HCT116 (cell line): ENCODE results near the gene CHST4. TPM values are rescaled to one million over a fixed set of nuclear protein-coding genes. Genes with fewer than 3 reads are reported as not detected.

Experiments
- ATAC-seq: fragments of 200-7000 bp; cut with Tn5 transposase; 2 replicates; pipeline ENCODE4 v1.9.1; 2020; ENCODE audit warnings: mild to moderate bottlenecking, moderate library complexity
- BruUV-seq: library from RNA; stranded (reverse); fragments of 400-500 nt; replicated peaks from 2 replicates; lab custom pipeline; 2021; lab: Mats Ljungman, UMichigan
- CTCF ChIA-PET: fragments of 300-600 bp; sonication (Branson Sonifier 250); formaldehyde crosslinking; loops from one replicate; lab custom pipeline; 2021; ENCODE audit warnings: antibody characterized with exemption; lab: Charles Lee
- POLR2A ChIA-PET: fragments of 300-600, 350-600 bp; sonication (Branson Sonifier 250); formaldehyde crosslinking; loops from one replicate; lab custom pipeline; 2021; ENCODE audit warnings: antibody characterized with exemption; lab: Charles Lee
- RAD21 ChIA-PET, 2 experiments: fragments of 300-600 bp; sonication (Branson Sonifier 250); formaldehyde crosslinking; loops; one replicate each; lab custom pipeline; 2023; ENCODE audit warnings: low total read pairs in 2 of 2; ENCODE audit not compliant: uncharacterized antibody in 2 of 2, unreplicated experiment in 2 of 2, low non-redundant PET in 1 of 2; lab: Charles Lee
- DNase-seq: peaks from one replicate; pipeline ENCODE4 v3.0.0-alpha.2; 2010; ENCODE audit warnings: low read depth, low spot score
- H2AFZ ChIP-seq: fragments of 200-600 bp; shearing (Covaris generic), sonication (generic); 2 replicates; pipeline ENCODE4 v1.6.1; 2017; ENCODE audit warnings: low read depth, mixed run types, mixed read lengths, antibody characterized with exemption, low read length; ENCODE audit not compliant: poor library complexity, severe bottlenecking
- H3K27ac ChIP-seq: 2 replicates; pipeline ENCODE4 v1.5.1; 2012; ENCODE audit warnings: low read depth, low read length
- H3K27me3 ChIP-seq: fragments of 200-600 bp; sonication (generic); 2 replicates; pipeline ENCODE4 v1.6.1; 2016; ENCODE audit warnings: mixed run types, low read length, mixed read lengths; ENCODE audit not compliant: insufficient read depth
- H3K36me3 ChIP-seq, 2 experiments: fragments of 200-500 bp in 1 of 2; fragments of 200-600 bp in 1 of 2; sonication (Bioruptor generic) in 1 of 2; sonication (generic) in 1 of 2; 2 replicates each; pipeline versions ENCODE4 v1.5.1 to v1.6.1; 2014 to 2016; ENCODE audit warnings: low read length in 2 of 2, inconsistent platforms in 1 of 2, mixed read lengths in 1 of 2, mixed run types in 1 of 2; ENCODE audit not compliant: insufficient read depth in 2 of 2, control insufficient read depth in 1 of 2
- H3K4me1 ChIP-seq, 2 experiments: fragments of 200-600 bp in 1 of 2; sonication (generic) in 1 of 2; 2 replicates each; pipeline versions ENCODE4 v1.5.1 to v1.6.1; 2012 to 2017; ENCODE audit warnings: low read length in 2 of 2, inconsistent platforms in 1 of 2, mild to moderate bottlenecking in 1 of 2, mixed read lengths in 1 of 2, mixed run types in 1 of 2, moderate library complexity in 1 of 2; ENCODE audit not compliant: insufficient read depth in 2 of 2, control insufficient read depth in 1 of 2
- H3K4me2 ChIP-seq: fragments of 200-600 bp; sonication (generic); 2 replicates; pipeline ENCODE4 v1.6.1; 2017; ENCODE audit warnings: mixed run types, low read length, mixed read lengths
- H3K4me3 ChIP-seq, 2 experiments: fragments of 200-600 bp in 1 of 2; sonication (generic) in 1 of 2; replicated peaks in 1 of 2; 2 replicates each; pipeline ENCODE4 v1.5.1; 2011 to 2016; ENCODE audit warnings: low read length in 2 of 2, control low read depth in 1 of 2, low read depth in 1 of 2, mild to moderate bottlenecking in 1 of 2, mixed read lengths in 1 of 2, mixed run types in 1 of 2
- H3K79me2 ChIP-seq: fragments of 200-600 bp; sonication (generic); 2 replicates; pipeline ENCODE4 v1.6.1; 2017; ENCODE audit warnings: mild to moderate bottlenecking, mixed run types, low read length, moderate library complexity, mixed read lengths; ENCODE audit not compliant: insufficient read depth
- H3K9ac ChIP-seq: fragments of 200-600 bp; sonication (generic); 2 replicates; pipeline ENCODE4 v1.6.1; 2016; ENCODE audit warnings: low read length, mixed read lengths
- H3K9me2 ChIP-seq: fragments of 200-600 bp; sonication (generic), shearing (Covaris generic); 2 replicates; pipeline ENCODE4 v1.6.1; 2017; ENCODE audit warnings: mixed run types, mild to moderate bottlenecking, moderate library complexity; ENCODE audit not compliant: insufficient read depth
- H3K9me3 ChIP-seq, 2 experiments: fragments of 200-500 bp in 1 of 2; fragments of 200-600 bp in 1 of 2; sonication (Bioruptor generic) in 1 of 2; sonication (generic) in 1 of 2; 2 replicates each; pipeline ENCODE4 v1.6.1; 2014 to 2017; ENCODE audit warnings: low read length in 2 of 2, mixed read lengths in 2 of 2, inconsistent platforms in 1 of 2, low read depth in 1 of 2, mild to moderate bottlenecking in 1 of 2, mixed run types in 1 of 2, moderate library complexity in 1 of 2; ENCODE audit not compliant: control insufficient read depth in 1 of 2, insufficient read depth in 1 of 2
- H4K20me1 ChIP-seq: fragments of 200-600 bp; sonication (generic), shearing (Covaris generic); 2 replicates; pipeline ENCODE4 v1.6.1; 2017; ENCODE audit warnings: mixed run types, mild to moderate bottlenecking, moderate library complexity; ENCODE audit not compliant: insufficient read depth
- CBX3 ChIP-seq: IDR thresholded peaks from 2 replicates; pipeline ENCODE4 v1.6.1; 2012; ENCODE audit warnings: low read depth
- CEBPB ChIP-seq: IDR thresholded peaks from 2 replicates; pipeline ENCODE4 v1.6.1; 2012; ENCODE audit warnings: low read depth
- EGR1 ChIP-seq: IDR thresholded peaks from 2 replicates; pipeline ENCODE4 v1.6.1; 2012; ENCODE audit warnings: low read depth
- ELF1 ChIP-seq: IDR thresholded peaks from 2 replicates; pipeline ENCODE4 v1.6.1; 2012; ENCODE audit warnings: low read depth, borderline replicate concordance
- EZH2 ChIP-seq: fragments of 200-600 bp; sonication (generic); IDR thresholded peaks from 2 replicates; pipeline ENCODE4 v1.6.1; 2017; ENCODE audit warnings: antibody characterized with exemption, mixed run types
- EZH2phosphoT487 ChIP-seq: fragments of 200-600 bp; IDR thresholded peaks from 2 replicates; pipeline ENCODE4 v1.6.1; 2018; ENCODE audit warnings: antibody characterized with exemption, borderline replicate concordance
- FOSL1 ChIP-seq: IDR thresholded peaks from 2 replicates; pipeline ENCODE4 v1.6.1; 2012; ENCODE audit warnings: low read depth
- JUND ChIP-seq: IDR thresholded peaks from 2 replicates; pipeline ENCODE4 v1.6.1; 2012
- POLR2AphosphoS5 ChIP-seq: IDR thresholded peaks from 2 replicates; pipeline ENCODE4 v1.6.1; 2011; ENCODE audit warnings: mild to moderate bottlenecking, low read depth, low read length, moderate library complexity
- SIN3A ChIP-seq: IDR thresholded peaks from 2 replicates; pipeline ENCODE4 v1.6.1; 2012; ENCODE audit warnings: low read depth
- SP1 ChIP-seq: IDR thresholded peaks from 2 replicates; pipeline ENCODE4 v1.6.1; 2012; ENCODE audit warnings: low read depth
- SRF ChIP-seq: IDR thresholded peaks from 2 replicates; pipeline ENCODE4 v1.6.1; 2012; ENCODE audit warnings: low read depth
- TCF7L2 ChIP-seq: IDR thresholded peaks from 2 replicates; pipeline ENCODE4 v1.7.0; 2011; ENCODE audit warnings: borderline replicate concordance, inconsistent platforms; ENCODE audit not compliant: insufficient read depth, insufficient read length; ENCODE audit errors: extremely low read depth
- YY1 ChIP-seq: IDR thresholded peaks from 2 replicates; pipeline ENCODE4 v1.6.1; 2011; ENCODE audit warnings: low read length, low read depth, moderate library complexity, mild to moderate bottlenecking; ENCODE audit not compliant: insufficient replicate concordance; ENCODE audit errors: extremely low read depth
- ZFX ChIP-seq: fragments of 450-650 bp; IDR thresholded peaks from 2 replicates; pipeline ENCODE4 v1.6.1; 2017
- ZNF274 ChIP-seq: fragments of 200-500 bp; sonication (Bioruptor generic); IDR thresholded peaks from 2 replicates; pipeline ENCODE4 v1.6.1; 2014; ENCODE audit warnings: mild to moderate bottlenecking, low read depth, low read length, inconsistent platforms
- intact Hi-C: fragments of 100-400 bp; cut with micrococcal nuclease; formaldehyde crosslinking; loops from 2 replicates; pipeline ENCODE4 v1.10.0; 2022
- total RNA-seq: library from RNA; stranded (reverse); gene quantifications from one replicate; pipeline ENCODE4 v1.2.1, GENCODE V29; 2021; ENCODE audit not compliant: unreplicated experiment
- TF ChIP-seq, protein P1 (sequence below): IDR thresholded peaks from 2 replicates; pipeline ENCODE4 v1.6.1; 2011; ENCODE audit warnings: mild to moderate bottlenecking, low read length, moderate library complexity; ENCODE audit not compliant: insufficient replicate concordance; ENCODE audit errors: extremely low read depth
- TF ChIP-seq, protein P2 (sequence below): IDR thresholded peaks from 2 replicates; pipeline ENCODE4 v1.6.1; 2012

Gene CHST4
- total RNA-seq, 1 experiment from 2014 or later = 0.59 TPM

- Histone ChIP-seq H3K4me1 (peaks cover 14 to 18% of the 10 kb centered on the region in 2 experiments), H3K9me3 (no peaks in the 10 kb centered on the region), H2AFZ (no peak overlapping the region), H3K9ac (no peak overlapping the region), H3K36me3 (no peaks in the 10 kb centered on the region), H3K9me2 (no peaks in the 10 kb centered on the region), H3K27me3 (no peaks in the 10 kb centered on the region), H3K27ac (no peak overlapping the region), H4K20me1 (no peaks in the 10 kb centered on the region), H3K4me3 (no peak overlapping the region), H3K79me2 (no peaks in the 10 kb centered on the region), H3K4me2 (no peak overlapping the region)
- ChIA-PET RAD21 (no interaction called here), POLR2A (no interaction called here), CTCF (interaction anchor here (0.8 kb wide), 1 partner anchor 42 kb away, joined by 4 read pairs; no protein-coding TSS in a partner anchor)
- DNase-seq (no peak), ATAC-seq (no peak)
- intact Hi-C loops = loop anchor here (10.0 kb wide), 1 partner anchor 526 kb away; the partner anchor contains the start of genes DHX38 and TXNL4B
- TF ChIP-seq, protein P1, sequence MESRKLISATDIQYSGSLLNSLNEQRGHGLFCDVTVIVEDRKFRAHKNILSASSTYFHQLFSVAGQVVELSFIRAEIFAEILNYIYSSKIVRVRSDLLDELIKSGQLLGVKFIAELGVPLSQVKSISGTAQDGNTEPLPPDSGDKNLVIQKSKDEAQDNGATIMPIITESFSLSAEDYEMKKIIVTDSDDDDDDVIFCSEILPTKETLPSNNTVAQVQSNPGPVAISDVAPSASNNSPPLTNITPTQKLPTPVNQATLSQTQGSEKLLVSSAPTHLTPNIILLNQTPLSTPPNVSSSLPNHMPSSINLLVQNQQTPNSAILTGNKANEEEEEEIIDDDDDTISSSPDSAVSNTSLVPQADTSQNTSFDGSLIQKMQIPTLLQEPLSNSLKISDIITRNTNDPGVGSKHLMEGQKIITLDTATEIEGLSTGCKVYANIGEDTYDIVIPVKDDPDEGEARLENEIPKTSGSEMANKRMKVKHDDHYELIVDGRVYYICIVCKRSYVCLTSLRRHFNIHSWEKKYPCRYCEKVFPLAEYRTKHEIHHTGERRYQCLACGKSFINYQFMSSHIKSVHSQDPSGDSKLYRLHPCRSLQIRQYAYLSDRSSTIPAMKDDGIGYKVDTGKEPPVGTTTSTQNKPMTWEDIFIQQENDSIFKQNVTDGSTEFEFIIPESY = no peak
- no peak for TF ChIP-seq SP1
- no peak for TF ChIP-seq ZFX
- BruUV-seq = no TSS peak
Observed at GRCh38 chr16:71568551-71568950, 42.3 kb downstream of the CHST4 start.

- Histone ChIP-seq H4K20me1 (no peaks in the 10 kb centered on the region), H3K4me1 (peaks cover 8 to 9% of the 10 kb centered on the region in 2 experiments; a peak in 3 of 4 replicates), H3K79me2 (no peaks in the 10 kb centered on the region), H3K27me3 (no peaks in the 10 kb centered on the region), H3K4me2 (no peak overlapping the region), H2AFZ (no peak overlapping the region), H3K9ac (no peak overlapping the region), H3K9me3 (no peaks in the 10 kb centered on the region), H3K27ac (no peak overlapping the region), H3K4me3 (no peak overlapping the region), H3K9me2 (no peaks in the 10 kb centered on the region), H3K36me3 (no peaks in the 10 kb centered on the region)
- intact Hi-C loops = loop anchor here (10.0 kb wide), 1 partner anchor 525 kb away; the partner anchor contains the start of genes DHX38 and TXNL4B
- ChIA-PET CTCF (no interaction called here), POLR2A (no interaction called here), RAD21 (no interaction called here)
- no TSS peak for BruUV-seq
- ATAC-seq (no peak), DNase-seq (no peak)
- TF ChIP-seq EZH2 (no peak), ZNF274 (no peak), CBX3 (no peak), EZH2phosphoT487 (no peak), POLR2AphosphoS5 (no peak), YY1 (no peak), SP1 (no peak), JUND (no peak), SIN3A (no peak), SRF (no peak), ELF1 (no peak), CEBPB (no peak), ZFX (no peak), TCF7L2 (no peak), EGR1 (no peak), FOSL1 (no peak)
- TF ChIP-seq, protein P1 = no peak
- TF ChIP-seq, protein P2, sequence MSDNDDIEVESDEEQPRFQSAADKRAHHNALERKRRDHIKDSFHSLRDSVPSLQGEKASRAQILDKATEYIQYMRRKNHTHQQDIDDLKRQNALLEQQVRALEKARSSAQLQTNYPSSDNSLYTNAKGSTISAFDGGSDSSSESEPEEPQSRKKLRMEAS = no peak
Observed at GRCh38 chr16:71569621-71570020, 43.4 kb downstream of the CHST4 start.
